GM13977 (cell line): ENCODE results near the gene AFAP1.

Experiments
- DNase-seq: peaks from one replicate; pipeline ENCODE4 v3.0.0; 2012; ENCODE audit warnings: low spot score
- in situ Hi-C: fragments of 300-500 bp; cut with MboI; formaldehyde crosslinking; loops from one replicate; pipeline ENCODE4 v1.12.0; 2022; ENCODE audit warnings: low sequenced_read_pairs, low pct_unique_long_range_greater_than_20kb, mixed read lengths, inconsistent platforms; ENCODE audit not compliant: unreplicated experiment
- TF ChIP-seq, protein P1 (sequence below): IDR thresholded peaks from 2 replicates; pipeline ENCODE4 v1.5.1; 2012; ENCODE audit warnings: mild to moderate bottlenecking, control low read depth; ENCODE audit not compliant: insufficient read depth; ENCODE audit errors: extremely low read depth, missing control alignments

The AFAP1 gene

GRCh38 chr4:7716010-7716721 lies 223.5 kb downstream of the AFAP1 start:
- no peak for DNase-seq
- TF ChIP-seq, protein P1, sequence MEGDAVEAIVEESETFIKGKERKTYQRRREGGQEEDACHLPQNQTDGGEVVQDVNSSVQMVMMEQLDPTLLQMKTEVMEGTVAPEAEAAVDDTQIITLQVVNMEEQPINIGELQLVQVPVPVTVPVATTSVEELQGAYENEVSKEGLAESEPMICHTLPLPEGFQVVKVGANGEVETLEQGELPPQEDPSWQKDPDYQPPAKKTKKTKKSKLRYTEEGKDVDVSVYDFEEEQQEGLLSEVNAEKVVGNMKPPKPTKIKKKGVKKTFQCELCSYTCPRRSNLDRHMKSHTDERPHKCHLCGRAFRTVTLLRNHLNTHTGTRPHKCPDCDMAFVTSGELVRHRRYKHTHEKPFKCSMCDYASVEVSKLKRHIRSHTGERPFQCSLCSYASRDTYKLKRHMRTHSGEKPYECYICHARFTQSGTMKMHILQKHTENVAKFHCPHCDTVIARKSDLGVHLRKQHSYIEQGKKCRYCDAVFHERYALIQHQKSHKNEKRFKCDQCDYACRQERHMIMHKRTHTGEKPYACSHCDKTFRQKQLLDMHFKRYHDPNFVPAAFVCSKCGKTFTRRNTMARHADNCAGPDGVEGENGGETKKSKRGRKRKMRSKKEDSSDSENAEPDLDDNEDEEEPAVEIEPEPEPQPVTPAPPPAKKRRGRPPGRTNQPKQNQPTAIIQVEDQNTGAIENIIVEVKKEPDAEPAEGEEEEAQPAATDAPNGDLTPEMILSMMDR, result no peak
- in situ Hi-C loops, result loop anchor here (25.0 kb wide), 1 partner anchor 504 kb away; no protein-coding TSS in a partner anchor

DNA sequence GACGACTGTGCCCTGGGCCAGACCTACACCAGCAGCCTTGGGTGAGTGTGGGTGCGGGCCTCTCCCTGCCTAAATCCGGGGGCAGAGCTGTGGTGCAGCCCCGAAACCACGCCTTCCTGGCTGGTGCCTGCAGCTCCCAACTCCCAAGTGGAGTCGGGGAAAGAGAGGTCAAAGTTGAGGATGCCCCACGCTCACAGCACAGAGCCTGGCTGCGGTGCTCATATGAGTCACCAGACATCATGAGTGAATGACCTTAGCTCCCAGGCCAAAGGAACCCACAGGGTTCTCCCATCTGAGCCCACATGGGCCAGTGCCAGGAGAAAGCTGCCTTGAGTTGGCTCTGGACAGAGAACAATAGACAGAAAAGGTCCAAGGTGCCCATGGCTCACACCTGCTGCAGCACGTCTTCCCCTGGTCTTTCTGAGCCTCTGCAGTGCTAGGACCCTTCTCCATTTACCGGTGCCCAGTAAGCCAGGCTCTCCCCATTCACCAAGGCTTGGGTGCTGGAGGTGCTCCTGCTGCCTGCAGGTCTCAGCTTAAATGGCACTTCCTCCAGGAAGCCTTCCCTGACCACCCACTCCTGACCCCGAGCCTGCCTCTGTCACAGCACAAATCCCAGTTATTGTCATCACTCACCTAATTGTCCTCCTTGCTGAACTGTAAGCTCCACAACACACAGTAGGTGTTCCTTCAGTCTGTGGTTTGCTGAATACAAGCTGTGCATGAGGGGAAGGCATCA lies 224.2 kb downstream of the AFAP1 start:
- no peak for DNase-seq
- in situ Hi-C loops, result loop anchor here (25.0 kb wide), 1 partner anchor 503 kb away; no protein-coding TSS in a partner anchor
- TF ChIP-seq, protein P1, result no peak

- TF ChIP-seq, protein P1, result no peak
- no peak for DNase-seq
- in situ Hi-C loops, result loop anchor here (25.0 kb wide), 1 partner anchor 502 kb away; no protein-coding TSS in a partner anchor
These were observed 224.9 kb downstream of the AFAP1 start for GRCh38 chr4:7714738-7715137.

- TF ChIP-seq, protein P1, result no peak
- in situ Hi-C loops, result loop anchor here (25.0 kb wide), 1 partner anchor 502 kb away; no protein-coding TSS in a partner anchor
These were observed 225.5 kb downstream of the AFAP1 start for GRCh38 chr4:7714176-7714575.

DNA sequence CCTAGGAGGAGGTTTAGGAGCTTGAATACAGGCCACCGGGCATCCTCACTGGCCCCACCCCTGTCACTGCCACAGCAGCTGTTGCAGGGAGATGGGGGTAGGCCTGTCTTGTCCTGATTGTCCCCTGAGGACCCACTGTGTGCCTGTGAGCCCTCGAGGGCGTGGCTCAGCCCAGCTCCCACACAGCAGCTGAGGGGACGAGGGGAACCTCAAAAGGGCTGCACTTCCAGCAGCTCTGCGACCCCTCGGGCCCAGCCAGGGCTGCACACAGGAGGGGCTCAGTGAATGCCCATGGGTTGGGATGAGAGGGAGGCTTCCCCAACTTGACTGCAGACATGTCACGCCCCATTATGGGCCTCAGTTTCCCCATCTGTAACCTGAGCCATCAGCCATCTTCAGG lies 225.9 kb downstream of the AFAP1 start:
- no peak for DNase-seq
- TF ChIP-seq, protein P1, result no peak
- in situ Hi-C loops, result loop anchor here (25.0 kb wide), 1 partner anchor 501 kb away; no protein-coding TSS in a partner anchor

More at GRCh38 chr4:7714176-7714575, 225.5 kb downstream of the AFAP1 start:
- no peak for DNase-seq

DNA sequence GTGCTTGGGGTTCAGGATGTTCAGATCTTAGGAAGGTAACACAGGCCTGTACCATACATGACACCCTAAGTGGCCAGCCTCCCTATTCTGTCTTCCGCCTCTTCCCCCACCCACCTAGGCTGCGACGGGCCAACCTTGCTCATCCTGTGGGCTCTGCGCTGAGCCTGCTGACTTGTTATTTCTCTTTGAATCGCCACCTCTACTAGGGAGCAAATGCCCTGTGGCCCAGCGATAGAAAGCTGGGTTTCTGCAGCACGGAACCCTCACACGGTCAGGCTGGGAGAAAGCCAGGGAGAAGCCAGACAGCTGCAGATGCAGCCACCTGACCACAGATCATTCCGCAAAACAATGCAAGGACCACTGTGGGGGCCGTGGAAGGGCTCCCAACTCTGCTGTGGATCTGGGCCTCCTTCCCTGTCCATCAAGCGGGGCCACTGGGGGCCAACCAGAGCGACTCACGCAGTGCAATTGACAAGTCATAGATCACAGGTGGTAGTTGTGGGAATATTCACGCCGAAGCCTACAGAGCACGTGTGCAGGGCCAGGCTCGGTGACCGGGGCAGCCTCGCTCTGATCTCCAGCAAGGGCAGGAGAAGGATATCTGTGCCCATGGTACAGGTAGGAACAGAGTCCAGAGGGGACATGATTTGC lies 227.5 kb downstream of the AFAP1 start:
- in situ Hi-C loops, result loop anchor here (25.0 kb wide), 1 partner anchor 500 kb away; no protein-coding TSS in a partner anchor
- DNase-seq, result no peak

More for the DNA sequence above, 227.5 kb downstream of the AFAP1 start:
- TF ChIP-seq, protein P1, result no peak
